ENCODE measurements around the gene SLC23A2.

DNA sequence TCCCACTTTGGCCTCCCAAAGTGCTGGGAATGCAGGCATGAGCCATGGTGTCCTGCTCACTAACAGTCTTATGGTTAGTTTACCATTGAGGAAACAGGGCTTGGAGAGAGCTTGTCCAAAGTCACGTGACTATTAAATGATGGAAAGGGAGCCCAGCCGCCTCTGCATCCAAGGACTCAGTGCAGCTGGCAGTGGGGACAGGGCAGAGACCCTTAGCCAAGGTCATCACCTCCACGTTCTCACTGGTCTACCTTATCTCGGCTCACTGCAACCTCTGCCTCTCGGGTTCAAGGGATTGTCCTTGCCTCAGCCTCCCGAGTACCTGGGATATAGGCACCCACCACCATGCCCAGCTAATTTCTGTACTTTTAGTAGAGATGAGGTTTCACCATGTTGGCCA lies 109.3 kb downstream of the SLC23A2 start:
- TF ChIP-seq, protein P1, sequence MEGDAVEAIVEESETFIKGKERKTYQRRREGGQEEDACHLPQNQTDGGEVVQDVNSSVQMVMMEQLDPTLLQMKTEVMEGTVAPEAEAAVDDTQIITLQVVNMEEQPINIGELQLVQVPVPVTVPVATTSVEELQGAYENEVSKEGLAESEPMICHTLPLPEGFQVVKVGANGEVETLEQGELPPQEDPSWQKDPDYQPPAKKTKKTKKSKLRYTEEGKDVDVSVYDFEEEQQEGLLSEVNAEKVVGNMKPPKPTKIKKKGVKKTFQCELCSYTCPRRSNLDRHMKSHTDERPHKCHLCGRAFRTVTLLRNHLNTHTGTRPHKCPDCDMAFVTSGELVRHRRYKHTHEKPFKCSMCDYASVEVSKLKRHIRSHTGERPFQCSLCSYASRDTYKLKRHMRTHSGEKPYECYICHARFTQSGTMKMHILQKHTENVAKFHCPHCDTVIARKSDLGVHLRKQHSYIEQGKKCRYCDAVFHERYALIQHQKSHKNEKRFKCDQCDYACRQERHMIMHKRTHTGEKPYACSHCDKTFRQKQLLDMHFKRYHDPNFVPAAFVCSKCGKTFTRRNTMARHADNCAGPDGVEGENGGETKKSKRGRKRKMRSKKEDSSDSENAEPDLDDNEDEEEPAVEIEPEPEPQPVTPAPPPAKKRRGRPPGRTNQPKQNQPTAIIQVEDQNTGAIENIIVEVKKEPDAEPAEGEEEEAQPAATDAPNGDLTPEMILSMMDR (IDR thresholded peaks at IDR 0.05; ENCODE audit: insufficient read depth, low read depth, low read length), result no peak
- TF ChIP-seq EZH2 (IDR thresholded peaks at IDR 0.05; ENCODE audit: insufficient read depth, low read length), result no peak

Data from astrocyte (in vitro differentiated cells and primary cell).